GM21786 (cell line): Measurements from ENCODE around the gene NR3C1.
"Not testable (repeated sequence)": the region's sequence is repeated elsewhere in the genome, so short reads cannot be mapped to it uniquely, and the experiment has no call there.

Source experiments
- ATAC-seq: cut with Tn5 transposase; IDR thresholded peaks from one replicate; pipeline ENCODE4 v1.9.1; 2021; ENCODE audit not compliant: unreplicated experiment

The NR3C1 gene

DNA sequence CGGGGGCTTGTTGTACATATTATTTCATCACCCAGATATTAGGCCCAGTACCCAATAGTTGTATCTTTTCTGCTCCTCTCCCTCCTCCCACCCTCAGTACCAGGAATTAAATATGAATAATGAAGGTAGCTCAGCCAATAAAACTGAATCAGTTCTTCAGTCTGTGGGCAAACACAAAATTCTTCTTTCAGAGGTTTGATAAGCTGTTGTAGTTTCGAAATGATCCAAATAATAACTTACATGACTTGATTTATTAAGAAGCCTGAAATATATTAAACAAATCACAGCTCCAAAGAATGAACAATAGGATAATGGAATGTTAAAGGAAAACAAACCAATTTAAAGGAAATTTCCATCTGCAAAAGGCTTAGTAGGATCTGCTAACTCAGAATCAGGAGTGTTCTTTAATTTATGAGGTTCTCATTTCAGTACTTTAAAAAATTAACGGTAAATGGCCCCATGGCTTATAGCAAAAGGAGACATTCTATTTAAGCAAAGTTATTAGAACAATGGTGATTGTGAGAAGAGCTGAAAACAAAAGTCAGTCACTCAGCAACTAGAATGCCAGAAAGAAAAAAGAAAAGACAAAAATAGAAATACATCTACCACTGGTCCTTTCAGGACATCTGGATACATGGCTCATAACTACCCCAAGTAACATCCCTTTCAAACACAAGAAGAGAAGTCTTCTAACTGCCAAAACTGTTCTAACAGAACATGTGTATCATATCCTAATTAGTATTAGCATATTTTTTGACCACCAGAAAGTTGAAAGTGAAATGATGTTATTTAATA lies 62.4 kb downstream of the NR3C1 start:
- no peak for ATAC-seq

DNA sequence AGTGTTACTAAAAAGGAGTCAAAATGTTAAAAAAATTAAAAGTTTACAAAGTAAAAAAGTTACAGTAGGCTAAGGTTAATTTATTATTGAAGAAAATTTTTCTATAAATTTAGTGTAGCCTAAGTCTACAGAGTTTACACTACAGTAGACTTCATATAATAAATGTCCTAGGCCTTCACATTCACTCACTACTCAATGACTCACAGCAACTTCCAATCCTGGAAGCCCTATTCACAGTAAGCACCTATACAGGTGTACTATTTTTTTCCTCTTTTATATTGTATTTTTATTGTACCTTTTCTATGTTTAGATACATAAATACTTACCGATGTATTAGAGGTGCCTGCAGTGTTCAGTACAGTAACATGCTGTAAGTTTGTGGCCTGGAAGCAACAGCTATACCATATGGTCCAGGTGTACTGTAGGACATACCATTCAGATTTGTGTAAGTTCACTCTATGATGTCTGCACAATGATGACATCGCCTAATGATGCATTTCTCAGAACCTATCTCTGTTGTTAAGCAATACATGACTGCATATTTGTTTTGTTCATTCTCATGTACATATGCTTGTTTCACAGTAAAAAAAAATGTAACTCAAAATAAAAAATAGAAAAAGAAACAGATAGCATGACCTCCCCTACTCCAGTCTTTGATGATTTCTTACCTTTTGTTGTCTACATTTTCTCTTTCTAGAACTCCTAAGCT lies 64.7 kb downstream of the NR3C1 start:
- no peak for ATAC-seq

DNA sequence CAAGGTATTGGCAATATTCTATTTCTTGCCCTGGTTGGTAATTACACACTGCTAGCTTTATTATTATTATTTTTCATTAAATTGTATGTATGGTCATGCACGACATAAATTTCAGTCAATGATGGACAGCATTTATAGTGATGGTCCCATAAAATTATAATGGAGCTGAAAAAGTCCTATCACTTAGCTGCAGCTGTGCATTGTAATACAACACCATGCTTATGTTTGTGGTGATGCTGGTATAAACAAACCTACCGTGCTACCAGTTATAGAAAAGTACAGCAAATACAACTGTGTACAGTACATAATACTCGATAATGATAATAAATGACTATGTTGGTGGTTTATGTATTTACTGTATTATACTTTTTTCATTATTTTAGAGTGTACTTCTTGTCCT lies 65.5 kb downstream of the NR3C1 start:
- ATAC-seq: no peak

DNA sequence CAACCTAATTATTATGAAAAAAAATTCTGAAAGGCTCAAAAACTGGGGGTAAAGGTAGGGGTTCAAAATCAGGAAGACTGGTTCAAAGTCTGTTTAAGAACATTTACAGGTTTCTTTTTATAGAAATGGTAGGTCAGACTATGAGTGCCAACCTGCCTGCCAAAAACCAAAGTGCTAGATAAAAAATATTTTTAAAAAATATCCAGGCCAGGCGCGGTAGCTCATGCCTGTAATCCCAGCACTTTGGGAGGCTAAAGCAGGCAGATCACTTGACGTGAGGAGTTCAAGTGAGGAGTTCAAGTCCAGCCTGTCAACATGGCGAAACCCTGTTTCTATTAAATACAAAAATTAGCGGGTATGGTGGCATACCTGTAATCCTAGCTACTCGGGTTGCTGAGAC lies 67.0 kb downstream of the NR3C1 start:
- ATAC-seq: no peak

DNA sequence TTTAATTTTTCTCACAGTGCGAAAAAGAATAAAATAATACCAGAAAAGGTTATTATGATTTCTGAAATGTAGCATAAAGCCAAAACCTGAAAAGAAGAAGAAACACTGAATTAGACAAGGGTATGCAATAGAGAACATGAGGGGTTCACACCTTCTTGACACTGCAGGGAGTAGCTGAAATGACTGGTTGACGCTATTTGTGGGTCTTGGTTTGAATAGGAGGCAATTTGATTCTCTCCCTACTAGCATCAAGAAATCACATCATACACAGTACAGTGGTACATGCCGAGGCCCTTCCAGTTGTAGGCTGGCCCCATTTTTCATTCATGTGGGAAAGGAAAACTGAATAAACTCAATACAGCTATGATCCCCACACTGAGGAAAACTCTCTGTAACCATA lies 68.6 kb downstream of the NR3C1 start:
- ATAC-seq: no peak

DNA sequence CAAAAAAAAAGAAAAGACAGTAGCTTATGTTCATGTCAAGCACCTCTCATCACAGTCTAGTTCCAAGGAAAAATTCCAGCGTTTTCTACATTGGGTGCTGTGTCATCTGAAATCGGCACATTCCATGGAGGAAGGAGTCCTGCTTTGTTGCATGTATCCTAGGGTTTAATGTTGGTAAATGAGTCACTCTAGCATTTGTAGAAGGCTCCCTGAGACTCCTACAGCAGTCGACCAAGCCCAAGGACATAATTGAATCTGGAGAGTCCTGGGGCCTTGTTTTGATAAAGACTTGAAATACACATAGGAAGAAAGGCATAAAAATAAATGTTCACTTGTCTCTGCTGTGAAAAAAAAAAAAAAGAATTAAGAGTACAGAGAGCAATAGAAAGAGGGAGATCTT lies 69.1 kb downstream of the NR3C1 start:
- ATAC-seq: not testable (repeated sequence)

DNA sequence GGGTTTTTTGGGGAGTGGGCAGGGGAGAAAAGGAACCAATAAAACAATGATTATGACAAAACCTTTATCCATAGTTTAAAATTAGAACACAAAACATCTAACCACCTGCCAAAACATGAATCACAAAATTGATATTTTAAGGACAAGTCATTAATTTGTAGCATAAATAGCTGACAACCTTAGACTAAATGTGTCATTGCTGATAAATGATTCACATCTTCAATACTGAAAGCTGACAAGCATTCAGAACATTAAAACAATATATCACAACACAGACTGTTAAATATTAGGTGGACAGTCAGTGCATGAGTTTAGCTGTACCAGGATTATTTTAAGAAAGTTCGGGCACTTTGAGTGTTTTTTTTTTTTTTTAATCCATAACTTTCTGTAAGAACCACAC lies 71.5 kb downstream of the NR3C1 start:
- ATAC-seq: no peak

DNA sequence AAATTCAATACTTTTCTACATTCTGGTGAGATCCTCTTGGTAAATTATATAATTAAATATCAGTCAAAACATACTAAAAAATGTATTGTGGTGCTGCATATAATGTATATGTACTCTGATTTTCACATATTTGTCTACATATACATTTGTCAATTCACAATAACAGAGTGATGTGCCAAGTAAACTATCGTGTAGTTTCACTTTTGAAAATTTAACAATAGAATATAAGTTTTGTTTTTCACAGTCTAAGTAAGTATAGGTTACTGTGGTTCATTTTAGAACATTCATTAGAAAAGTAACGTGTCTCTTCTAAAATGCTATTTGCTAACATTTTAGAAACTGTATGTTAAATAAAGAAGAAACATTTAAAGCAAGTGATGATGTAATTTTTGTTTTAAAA lies 73.6 kb downstream of the NR3C1 start:
- no peak for ATAC-seq

DNA sequence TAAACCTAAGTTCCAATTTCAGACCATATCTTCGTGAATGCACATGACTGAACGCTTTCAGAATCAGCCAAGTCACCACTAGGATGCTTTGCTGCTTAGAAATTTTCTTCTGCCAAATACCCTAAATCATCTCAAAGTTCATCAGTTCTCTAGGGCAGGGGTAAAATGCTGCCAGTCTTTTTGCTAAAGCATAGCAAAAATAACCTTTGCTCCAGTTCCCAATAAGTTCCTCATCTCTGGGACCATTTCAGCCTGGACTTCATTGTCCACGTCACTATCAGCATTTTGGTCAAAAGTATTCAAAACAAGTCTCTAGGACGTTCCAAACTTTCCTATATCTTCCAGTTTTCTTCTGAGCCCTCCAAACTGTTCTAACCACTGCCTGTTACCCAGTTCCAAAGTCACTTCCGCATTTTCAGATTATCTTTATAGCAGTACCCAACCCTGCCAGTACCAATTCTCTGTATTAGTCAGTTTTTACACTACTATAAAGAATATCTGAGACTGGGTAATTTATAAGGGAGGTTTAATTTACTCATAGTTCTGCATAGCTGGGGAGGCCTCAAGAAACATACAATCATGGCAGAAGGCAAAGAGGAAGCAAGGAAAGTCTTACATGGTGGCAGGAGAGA lies 74.8 kb downstream of the NR3C1 start:
- no peak for ATAC-seq

DNA sequence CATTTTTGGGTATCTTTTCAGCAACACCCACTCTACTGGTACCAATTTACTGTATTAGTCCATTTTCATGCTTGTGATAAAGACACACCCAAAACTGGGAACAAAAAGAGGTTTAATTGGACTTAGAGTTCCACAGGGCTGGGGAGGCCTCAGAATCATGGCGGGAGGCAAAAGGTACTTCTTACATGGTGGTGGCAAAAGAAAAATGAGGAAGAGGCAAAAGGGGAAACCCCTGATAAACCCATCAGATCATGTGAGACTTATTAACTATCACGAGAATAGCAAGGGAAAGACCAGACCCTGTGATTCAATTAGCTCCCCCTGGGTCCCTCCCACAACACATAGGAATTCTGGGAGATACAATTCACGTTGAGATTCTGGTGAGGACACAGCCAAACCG lies 78.4 kb downstream of the NR3C1 start:
- ATAC-seq: not testable (repeated sequence)

DNA sequence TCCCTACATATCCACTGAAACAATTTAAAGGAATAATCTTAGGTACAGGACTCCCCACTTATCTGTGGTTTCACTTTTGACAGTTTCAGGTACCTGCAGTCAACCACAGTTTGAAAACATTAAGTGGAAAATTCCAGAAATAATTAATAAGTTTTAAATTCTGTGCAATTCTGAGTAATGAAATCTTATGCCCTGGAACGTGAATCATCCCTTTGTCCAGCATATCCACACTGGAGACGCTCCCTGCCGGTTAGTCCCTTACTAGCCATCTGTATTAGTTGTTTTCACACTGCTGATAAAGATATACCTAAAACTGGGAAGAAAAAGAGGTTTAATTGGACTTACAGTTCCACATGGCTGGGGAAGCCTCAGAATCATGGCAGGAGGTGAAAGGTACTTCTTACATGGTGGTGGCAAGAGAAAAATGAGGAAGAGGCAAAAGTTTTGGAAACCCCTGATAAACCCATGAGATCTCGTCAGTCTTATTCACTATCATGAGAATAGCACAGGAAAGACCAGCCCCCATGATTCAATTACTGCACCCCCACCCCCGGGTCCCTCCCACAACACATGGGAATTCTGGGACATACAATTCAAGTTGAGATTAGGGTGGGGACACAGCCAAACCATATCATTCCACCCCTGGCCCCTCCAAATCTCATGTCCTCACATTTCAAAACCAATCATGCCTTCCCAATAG lies 80.4 kb downstream of the NR3C1 start:
- not testable (repeated sequence) for ATAC-seq

DNA sequence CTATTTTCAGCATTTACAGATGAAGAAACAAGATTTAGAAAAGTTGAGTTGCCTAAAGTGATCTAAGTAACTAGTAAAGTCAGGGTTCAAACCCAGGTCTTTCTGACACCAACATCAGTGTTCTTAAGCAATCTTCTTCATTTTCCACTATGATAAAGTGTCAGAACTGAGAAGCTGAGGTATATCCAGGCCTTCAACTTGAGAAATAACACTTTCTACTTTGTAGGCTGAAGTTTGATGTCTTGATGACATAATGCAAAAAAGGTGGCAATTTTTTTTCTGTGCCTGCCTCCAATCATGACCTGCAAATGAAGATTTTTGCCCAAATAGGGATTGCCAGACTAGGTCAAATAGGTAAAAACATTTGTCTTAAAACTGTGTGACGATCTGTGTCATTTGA lies 81.3 kb downstream of the NR3C1 start:
- no peak for ATAC-seq

DNA sequence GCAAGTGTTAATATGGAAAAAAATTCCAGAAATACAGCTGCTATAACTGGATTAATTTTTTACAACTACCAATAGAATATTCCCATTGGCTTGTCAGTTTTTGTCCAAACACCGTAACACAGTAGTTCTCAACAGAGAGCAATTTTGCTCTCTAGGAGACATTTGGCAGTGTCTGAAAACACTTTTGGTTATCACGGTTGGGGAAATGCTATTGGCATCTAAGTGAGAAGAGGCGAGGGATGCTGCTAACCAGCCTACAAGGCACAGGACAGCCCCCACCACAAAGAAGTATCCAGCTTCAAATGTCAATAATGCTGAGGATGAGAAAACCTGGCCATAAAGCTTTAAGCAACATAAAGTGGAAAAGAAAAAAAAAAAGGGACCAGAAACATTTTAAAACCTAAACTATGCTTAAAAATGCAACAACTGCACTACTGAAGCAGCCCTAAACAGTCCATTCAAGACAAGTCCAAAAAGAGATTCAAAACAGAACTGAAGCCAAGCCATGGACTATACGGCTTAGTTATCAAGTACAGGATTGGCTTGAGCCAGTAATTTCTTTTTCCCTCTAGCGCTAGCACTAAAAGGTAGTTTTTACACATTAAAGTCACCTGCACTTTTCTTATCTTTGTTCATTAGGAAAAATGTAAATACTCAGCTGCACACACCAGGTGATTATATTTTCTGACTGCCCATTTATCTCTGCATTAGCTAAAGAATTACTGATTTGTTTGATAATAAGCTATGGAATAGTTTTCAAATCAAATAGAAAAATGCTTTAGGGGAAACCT lies 83.9 kb downstream of the NR3C1 start:
- ATAC-seq: no peak

DNA sequence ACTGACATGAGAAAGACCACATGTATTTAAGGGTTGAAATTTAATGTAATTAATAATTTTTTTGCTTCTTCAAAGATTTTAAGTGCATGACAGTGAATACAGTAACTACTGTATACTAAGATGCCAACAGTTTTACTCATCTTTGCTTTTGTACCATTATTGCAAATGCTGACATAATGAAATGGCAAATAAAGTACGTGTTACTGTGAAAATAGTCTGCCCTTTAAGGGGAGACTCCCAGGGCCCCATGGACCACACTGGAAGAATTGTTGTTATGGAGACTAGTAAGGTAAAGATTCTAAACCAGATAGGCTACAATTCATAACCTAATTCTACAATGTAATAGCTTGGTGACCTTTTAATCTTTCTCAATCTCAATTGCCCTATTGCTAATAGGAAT lies 84.7 kb downstream of the NR3C1 start:
- ATAC-seq: no peak

DNA sequence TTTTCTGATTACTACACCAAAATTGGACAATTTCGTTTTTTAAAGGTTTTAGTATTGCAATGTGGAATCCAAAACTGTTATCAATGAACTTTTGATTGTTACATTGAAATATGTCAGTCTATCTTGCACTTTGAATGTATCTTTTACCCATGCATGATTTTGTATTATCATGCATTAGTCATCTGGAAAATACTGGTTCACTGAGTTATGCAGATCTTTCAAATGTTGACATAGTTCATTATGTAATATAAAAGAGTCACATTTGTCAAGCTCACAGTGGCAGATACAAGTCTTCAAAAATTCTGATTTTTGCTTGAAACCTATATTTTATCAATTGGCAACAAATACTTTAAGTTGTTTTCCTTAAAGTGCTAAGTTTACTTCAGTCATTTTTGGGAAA lies 85.2 kb downstream of the NR3C1 start:
- no peak for ATAC-seq

DNA sequence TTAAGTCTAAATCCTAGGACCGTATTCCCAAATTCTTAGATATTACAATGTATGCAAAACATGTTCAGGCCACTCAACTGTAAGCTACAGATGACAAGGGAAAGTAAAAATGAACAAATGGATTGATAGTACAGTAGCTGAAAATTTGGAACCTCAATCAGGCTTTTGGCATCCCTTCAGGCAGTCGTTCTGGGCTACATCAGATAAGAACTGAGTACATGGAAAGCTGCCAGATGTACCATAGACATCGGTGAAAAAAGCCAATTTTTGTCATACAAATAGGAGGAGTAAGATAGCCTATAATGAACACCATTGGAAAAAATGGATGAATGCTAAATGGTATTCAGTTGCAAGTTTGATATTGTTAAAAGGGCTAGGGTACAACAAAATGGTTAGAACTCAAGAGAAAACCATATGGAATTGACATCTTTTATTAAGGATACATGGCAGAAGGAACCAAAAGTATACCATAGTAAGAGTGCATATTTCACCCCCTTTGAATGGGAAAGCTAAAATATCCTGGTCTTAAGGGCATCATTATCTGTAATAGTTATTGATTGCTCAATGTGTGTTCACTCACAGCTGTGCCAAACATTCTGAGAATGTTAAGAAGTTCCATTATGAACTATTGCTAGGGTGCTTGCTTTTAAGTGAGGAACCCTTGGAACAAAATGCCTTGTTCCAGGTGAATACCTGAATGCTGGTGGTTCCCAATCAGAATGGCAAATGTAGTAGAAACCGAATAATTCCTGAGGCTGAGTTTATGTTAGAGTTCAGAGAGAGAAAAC lies 86.4 kb downstream of the NR3C1 start:
- ATAC-seq: no peak

DNA sequence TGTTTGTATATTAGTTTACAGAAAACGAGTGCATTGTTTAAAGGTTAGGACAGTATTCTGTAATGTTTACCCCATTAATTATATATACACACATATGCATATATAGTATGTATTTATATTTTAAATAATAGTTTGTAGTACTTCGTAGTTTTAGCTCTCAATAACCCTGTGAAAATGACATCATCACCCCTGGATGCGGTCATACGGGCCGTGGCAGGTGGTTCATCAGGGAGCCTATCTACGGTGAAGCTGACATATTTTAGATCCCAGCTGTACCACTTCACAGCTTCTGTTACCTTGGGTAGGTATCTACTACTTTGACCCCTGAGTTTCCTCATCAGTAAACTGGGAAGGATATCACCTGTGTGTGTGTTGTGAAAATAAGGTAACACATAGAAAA lies 87.1 kb downstream of the NR3C1 start:
- ATAC-seq: no peak

DNA sequence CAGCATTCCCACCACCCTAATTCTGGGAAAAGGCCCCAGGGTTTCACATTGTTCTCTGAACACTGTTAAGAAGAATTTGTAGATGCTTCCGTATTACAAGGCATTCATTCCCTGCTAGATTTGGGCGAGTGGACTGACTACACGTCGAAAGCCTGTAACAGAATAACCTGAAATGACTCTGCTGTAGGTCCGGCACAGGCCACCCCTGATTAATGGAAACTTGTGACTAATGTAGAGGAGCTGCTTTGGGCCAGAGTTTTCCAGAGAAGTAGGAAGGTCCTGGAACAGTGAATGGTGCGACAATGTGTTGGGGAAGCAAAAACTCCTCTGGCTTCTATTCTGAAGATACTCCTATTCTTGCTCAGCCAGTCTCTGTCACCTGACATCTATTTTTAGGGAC lies 87.6 kb downstream of the NR3C1 start:
- no peak for ATAC-seq

DNA sequence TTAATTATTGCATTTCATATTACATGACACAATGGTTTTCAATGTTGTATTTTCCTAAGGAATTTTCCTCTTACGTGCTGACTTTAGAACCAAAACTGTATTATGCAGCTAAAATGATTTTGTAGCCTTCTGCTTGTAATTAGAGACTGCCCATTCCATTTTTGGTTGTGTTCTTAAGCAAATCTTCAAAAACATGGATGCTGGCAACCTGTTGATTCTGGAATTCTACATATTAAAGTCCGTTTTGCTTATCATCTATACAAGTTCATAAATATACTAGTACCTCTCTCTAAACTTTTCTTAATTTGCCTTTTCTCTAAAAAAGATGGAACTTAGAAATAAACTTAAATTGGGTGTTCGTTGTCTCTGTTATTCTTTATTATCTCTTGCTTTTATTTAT lies 88.3 kb downstream of the NR3C1 start:
- no peak for ATAC-seq

DNA sequence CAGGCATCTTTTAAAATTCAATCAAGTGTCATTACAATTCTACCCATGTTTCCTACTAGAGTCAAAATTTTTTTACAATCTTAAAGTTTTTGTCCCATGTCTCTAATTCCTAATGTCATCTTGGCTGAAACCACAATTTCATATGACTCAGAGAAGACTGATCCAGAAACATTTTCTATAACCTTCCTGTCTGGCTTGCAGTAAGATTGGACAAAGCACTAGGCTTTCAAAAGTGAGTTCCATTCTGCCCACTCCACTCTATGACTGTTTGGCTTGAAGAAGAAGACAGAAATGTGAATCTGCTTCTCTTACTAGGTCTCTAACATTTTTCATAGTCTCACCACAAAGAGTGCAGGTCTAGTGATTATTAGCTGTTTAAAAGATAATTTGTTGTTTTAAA lies 88.8 kb downstream of the NR3C1 start:
- ATAC-seq: no peak
